ENCODE data around the gene EIF4G3. TPM values are rescaled to one million over a fixed set of nuclear protein-coding genes. Genes with fewer than 3 reads are reported as not detected.

The EIF4G3 gene
- total and polyA plus RNA-seq, 2 of the 8 experiments (the other 6 are each of a cell fraction or from before 2014, with no cell fraction given), result 47.5 to 66.6 TPM

DNA sequence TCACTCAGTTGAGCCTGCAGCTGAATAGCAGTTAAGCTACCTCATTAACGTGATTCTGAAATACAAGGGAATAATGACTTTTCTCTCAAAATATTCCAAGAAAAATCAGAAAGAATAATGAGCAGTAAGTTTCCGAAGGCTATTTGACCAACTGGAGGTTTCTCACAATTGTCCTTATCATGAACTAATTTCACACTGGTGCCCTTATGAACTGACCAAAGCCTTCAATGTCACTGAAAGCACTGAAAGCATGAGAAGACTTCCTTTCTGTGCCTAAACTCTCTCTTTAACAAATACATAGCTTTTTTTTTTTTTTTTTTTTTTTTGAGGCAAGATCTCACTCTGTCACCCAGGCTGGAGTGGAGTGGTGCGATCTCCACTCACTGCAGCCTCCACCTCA lies 18.8 kb downstream of the EIF4G3 start:
- H4K8ac ChIP-seq (ENCODE audit: extremely low read depth, insufficient read depth, low read length), result no peak overlapping the region
- ChIA-PET CTCF (ENCODE audit: partially characterized antibody) (no interaction called here), POLR2A (ENCODE audit: partially characterized antibody) (interaction anchor here (0.8 kb wide), 1 partner anchor 108 kb away, joined by 3 read pairs; no protein-coding TSS in a partner anchor)
- H2BK12ac ChIP-seq (ENCODE audit: low read depth, low read length), result no peak overlapping the region
- H3K9me3 ChIP-seq (ENCODE audit: insufficient read depth in 2 of 2, low read depth in 1 of 2, low read length in 1 of 2), result no peaks in the 10 kb centered on the region
- H3K56ac ChIP-seq (replicated peaks; ENCODE audit: insufficient read length, low read depth, low read length), result no peak overlapping the region
- H3K79me2 ChIP-seq (ENCODE audit: control insufficient read depth in 1 of 2, insufficient read depth in 2 of 2, low read length in 2 of 2), result peaks cover 7 to 93% of the 10 kb centered on the region in 2 experiments; a peak in 3 of 4 replicates
- H3K79me1 ChIP-seq (ENCODE audit: low read depth, low read length), result peaks cover 3% of the 10 kb centered on the region; the same call in 1 of the 2 replicates
- no peak overlapping the region for H3K4me2 ChIP-seq (ENCODE audit: insufficient read depth in 1 of 2, low read depth in 2 of 2, low read length in 2 of 2)
- no peak overlapping the region for H2BK20ac ChIP-seq (ENCODE audit: low read length)
- no peak overlapping the region for H3K18ac ChIP-seq (ENCODE audit: extremely low read depth, low read length)
- no peak overlapping the region for H3K23ac ChIP-seq (ENCODE audit: insufficient read length)
- no peaks in the 10 kb centered on the region for H3K27me3 ChIP-seq (replicated peaks in 1 of 4; ENCODE audit: control insufficient read depth in 3 of 4, extremely low read depth in 1 of 4, insufficient read depth in 3 of 4, low read length in 3 of 4)
- H2BK5ac ChIP-seq (ENCODE audit: low read depth, low read length), result no peak overlapping the region
- peaks cover 2% of the 10 kb centered on the region in 2 experiments for H4K20me1 ChIP-seq (replicated peaks in 1 of 2; ENCODE audit: control insufficient read depth in 1 of 2, insufficient read depth in 2 of 2, low read length in 2 of 2)
- no peak overlapping the region for H3K4ac ChIP-seq (replicated peaks; ENCODE audit: insufficient read length, low read depth, low read length)
- H3K4me3 ChIP-seq (ENCODE audit: extremely low read depth in 1 of 4, insufficient read depth in 2 of 4, low read depth in 3 of 4, low read length in 4 of 4), result no peak overlapping the region
- no peaks in the 10 kb centered on the region for H3K4me1 ChIP-seq (replicated peaks in 1 of 4; ENCODE audit: control insufficient read depth in 3 of 4, insufficient read depth in 4 of 4, low read length in 3 of 4)
- H3K23me2 ChIP-seq (ENCODE audit: low read depth, low read length), result no peaks in the 10 kb centered on the region; the same call in 1 of the 2 replicates
- H2AK5ac ChIP-seq (ENCODE audit: low read depth, low read length), result no peak overlapping the region
- no peak for DNase-seq (ENCODE audit: low read depth in 1 of 2, low spot score in 2 of 2)
- no peak overlapping the region for H2BK120ac ChIP-seq (replicated peaks; ENCODE audit: low read depth, low read length)
- no peak overlapping the region for H4K5ac ChIP-seq (ENCODE audit: insufficient read length, low read depth, low read length)
- H3K14ac ChIP-seq (ENCODE audit: insufficient read length), result no peak overlapping the region
- 64% methylated on average over 3 of the region's 3 CpGs; no CpG with 5 or more reads in 1 of the 2 experiments for WGBS, 2 experiments (ENCODE audit: extremely low coverage in 1 of 2, insufficient coverage in 1 of 2, insufficient read length in 1 of 2, insufficient replicate concordance in 2 of 2, low coverage in 1 of 2, low lambda C conversion rate in 2 of 2, missing lambda C conversion rate in 1 of 2)
- no peak overlapping the region for H3K9ac ChIP-seq (replicated peaks in 1 of 4; ENCODE audit: extremely low read depth in 1 of 4, low read depth in 3 of 4, low read length in 3 of 4)
- no peak overlapping the region for H2AFZ ChIP-seq (ENCODE audit: low read length)
- no peak for FAIRE-seq
- no peak overlapping the region for H3K27ac ChIP-seq (ENCODE audit: low read depth, low read length)
- no peak overlapping the region for H4K91ac ChIP-seq (replicated peaks; ENCODE audit: insufficient read length, low read length)
- H2BK15ac ChIP-seq (ENCODE audit: low read length), result no peak overlapping the region
- no peak for TF ChIP-seq SP2 (IDR thresholded peaks at IDR 0.05; ENCODE audit: low read length)
- peaks cover 0 to 12% (median 0%) of the 10 kb centered on the region in 4 experiments; a peak in 2 of 8 replicates for H3K36me3 ChIP-seq (ENCODE audit: control insufficient read depth in 2 of 4, insufficient read depth in 4 of 4, low read length in 3 of 4)
